HG03442 (cell line): Measurements from ENCODE around the gene CRHR1.

Experiments
- ATAC-seq: cut with Tn5 transposase; IDR thresholded peaks from one replicate; pipeline ENCODE4 v1.9.1; 2021; ENCODE audit warnings: mild to moderate bottlenecking, moderate library complexity; ENCODE audit not compliant: unreplicated experiment

The CRHR1 gene

DNA sequence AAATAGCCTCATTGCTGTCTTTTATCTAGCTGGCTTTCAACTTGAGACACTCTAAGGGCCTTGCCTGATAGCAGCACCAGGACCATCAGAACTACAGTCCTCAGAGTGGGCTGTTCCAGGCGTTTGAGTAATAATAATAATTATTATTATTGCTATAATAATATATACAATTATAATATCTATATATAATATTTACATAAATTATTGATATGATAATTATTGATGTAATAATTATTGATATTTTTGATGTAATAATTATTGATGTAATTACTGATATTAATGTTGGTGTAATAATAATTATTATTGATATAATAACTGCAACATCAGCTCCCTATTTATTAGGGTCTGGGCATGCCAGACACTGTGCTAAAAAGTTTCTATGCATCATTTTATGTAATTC lies 25.6 kb upstream of the CRHR1 start:
- ATAC-seq: no peak

DNA sequence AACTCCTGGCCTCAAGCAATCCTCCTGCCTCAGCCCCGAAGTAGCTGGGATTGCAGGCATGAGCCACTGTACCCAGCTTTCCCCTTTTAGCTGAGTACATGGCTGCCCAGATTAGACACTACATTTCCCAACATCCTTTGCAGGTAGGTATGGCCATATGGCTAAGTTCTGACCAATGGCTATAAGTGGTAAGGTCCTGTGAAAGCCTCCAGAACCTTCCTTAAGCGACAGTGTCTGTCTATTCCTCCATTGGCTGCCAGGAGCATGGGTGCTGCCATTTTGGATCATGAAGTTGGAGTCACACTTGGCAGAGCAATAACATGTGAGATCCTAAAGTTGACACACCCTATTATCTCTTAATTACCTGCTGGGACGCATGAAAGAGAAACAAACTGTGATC lies 24.4 kb upstream of the CRHR1 start:
- ATAC-seq: no peak

DNA sequence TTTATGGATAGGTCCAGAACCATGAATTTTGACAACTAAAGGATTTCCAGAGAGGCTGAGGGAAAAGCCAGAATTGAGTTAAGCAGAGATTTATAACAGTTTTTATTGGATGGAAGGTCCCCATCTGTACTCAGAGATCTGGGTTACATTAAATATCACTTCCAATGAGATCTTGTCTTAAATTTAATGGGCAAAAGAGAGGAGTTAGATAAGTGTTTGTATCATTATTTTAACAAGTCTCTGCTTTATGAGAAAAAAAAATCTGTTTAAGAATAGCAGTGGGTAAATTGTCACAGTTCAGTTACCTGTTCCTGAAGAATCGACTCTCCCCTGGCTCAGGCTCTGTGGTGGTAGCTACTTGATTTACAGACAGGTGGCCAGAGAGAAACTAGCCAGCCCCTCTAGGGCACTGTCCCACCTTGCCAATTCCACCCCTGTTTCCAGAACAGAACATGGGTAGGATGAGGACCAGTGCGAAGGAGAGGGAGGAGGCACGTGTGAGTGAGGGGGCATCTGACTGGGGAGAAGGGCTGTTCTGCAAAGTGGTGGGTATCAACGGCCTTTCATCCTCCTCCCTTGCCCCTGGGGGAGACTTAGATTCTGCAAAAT lies 22.1 kb upstream of the CRHR1 start:
- no peak for ATAC-seq

DNA sequence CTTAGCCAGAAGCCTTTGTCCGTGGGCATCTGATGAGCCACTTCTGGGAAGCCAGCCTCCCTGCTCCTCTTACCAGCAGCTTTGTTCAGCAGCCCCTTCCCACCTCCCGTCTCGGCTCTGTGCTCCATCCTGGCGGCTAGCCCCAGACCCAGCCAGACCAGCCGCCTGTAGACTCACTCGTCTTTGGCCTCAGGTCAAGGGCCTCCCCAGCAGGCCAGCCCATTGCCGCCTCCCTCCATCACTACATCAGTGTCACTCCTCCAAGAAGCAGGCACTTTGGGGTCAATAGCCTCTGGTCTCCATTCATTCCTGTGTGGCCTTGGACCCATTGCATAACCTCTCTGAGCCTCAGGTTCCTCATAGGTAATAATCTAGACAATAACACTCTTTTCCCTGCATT lies 20.9 kb upstream of the CRHR1 start:
- no peak for ATAC-seq

DNA sequence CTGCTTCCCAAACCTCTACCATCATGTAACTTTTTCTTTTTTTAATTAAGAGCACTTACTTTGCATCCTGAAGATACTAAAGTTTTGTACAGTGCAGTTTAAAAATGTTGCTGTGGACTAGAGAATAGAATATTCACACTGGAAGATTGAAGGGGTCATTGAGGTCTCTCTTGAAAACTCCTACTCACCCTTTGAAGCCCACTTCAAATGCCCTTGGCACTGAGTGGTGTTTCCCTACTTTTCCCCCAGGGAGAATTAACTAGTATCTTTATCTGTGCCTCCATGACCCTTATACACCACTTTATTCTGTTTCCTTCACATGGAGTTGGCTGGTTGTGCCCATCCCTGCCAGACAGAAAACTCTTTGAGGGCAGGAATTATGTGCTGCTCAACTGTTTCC lies 19.6 kb upstream of the CRHR1 start:
- no peak for ATAC-seq

DNA sequence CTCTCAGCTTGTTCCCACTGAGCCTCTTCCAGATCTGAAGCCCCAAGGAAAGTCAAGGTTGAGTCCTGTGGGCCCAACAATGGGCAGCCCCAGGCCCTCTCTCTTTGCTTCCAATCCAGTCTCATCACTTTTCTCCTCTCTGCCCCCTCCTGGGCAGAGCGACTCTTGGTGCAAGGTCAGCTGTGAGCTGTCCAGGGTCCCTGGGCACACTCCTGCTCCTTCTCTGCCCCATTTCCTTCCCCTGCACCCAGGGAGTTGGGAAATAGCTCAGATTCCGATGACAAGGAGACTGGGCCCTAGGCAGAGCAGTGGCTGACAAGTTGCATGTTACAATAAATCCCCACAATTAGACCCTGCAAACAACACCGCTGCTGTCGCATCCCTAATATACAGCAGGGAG lies 16.1 kb upstream of the CRHR1 start:
- no peak for ATAC-seq

DNA sequence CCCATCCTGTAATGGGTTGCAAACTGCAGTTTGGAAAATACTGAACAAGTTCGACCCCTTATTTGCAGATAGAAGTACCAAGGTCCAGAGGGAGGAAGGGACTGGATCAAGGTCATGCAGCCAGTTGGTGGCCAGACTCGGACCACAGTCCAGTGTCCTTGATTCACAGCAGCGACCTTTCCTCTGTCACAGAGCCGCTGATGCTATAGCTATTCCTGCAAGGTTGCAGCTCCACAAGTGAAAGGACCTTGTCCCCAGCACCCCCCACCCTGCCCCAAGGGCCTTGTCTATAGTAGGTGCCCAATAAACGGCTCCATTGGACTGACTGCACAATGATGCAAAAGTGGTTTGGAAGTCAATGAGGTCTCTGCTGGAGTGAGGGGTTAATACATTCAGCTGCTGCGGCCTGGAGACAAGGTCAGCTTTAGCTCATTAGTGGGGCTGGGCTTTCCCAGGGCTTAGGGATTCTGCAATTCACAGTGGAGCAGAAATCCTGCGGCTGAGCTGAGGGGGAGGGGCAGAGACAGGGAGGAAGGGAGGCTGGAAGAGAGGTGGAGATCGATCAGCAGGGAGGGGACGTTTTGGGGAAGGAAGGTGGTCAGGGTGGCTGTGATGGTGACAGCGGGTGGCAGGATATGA lies 13.4 kb upstream of the CRHR1 start:
- ATAC-seq: no peak

DNA sequence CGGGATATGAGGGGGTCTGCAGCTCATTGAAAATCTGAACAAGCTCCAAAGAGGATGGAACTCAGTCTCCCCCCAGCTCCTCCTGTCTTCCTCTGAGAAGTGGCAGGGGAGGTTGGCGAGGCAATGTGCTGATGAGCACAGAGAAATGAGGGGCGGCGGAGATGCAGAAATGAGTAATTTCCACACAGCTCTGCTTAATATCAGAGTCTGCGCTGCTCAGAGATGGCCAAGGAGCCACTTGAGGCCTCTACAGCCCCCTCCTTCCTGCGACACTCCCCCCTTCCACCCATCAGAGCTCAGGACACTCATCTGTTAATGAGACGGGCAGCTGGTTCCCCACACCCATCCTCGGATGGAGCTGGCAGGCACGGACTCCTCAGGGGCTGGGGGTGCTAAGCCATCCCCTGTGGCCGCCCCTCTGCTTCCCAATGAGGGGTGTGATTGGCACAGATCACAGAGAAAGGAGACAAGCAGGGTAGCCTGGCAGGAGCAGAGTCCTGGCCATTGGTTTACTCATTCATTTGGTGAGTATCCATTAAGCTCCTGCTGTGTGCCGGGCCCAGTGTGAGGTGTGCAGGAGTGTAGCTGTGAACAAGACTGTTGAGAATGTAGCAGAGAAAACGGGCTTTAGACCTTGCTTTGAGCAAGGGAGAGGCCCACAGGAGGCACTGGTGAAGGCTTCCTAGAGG lies 12.7 kb upstream of the CRHR1 start:
- no peak for ATAC-seq

DNA sequence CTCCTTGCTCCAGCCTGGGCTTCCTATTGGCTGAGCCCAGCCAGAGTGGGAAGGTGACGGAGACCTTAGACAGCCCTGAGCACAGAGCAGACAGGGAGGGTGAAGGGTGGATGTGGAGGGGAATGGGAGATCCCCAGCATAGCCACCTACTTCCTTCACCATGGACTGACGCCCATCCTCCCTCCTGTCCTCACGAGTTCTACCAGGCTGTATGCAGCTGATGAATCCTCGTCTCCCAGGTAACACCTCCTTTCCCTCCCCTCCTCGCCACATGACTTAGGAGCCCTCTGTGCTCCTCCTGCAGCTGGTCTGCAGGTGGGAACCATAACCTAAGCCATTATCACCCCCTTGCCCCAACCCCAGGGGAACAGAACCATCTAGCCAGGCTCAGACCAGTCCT lies 9.0 kb upstream of the CRHR1 start:
- no peak for ATAC-seq

DNA sequence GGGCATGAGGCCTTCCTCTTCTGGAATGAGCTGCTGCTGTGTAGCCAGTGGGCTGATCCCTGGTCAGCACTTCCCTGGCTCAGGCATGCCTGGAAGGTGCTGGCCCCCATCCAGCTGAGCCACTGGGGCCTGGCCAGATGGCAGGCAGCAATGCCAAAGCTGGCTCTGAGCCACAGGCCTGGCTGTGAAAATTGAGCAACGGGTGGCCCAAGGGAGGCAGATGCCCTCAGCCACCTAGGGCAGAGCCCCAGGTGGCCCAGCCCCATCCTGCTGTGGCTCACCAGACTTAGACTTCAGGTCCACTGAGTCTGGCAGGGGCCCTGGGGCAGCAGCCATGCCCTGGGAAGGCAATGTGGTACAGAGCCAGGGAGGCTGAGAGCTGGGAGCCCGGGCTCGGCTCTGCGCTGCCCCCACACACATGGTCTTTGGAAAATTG lies 8.5 kb upstream of the CRHR1 start:
- no peak for ATAC-seq

DNA sequence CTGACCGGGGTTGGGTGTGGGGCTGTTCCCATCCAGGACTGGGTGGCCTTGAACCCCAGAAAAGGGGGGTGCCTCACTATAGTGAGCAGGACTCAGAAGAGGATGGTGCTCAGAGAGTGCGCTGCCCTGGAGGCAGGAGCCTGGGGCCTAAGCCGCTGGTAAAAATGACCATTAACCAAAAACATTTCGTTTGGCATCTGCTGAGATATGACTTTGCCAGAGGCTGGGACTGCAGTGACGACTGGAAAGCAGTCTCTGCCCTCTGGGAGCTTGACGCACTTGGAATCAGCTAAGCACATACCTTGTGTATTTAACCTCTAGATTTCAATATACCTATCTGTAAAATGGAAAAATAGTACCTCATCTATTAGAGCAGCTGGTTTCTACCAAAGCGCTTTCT lies 7.2 kb upstream of the CRHR1 start:
- ATAC-seq: no peak

DNA sequence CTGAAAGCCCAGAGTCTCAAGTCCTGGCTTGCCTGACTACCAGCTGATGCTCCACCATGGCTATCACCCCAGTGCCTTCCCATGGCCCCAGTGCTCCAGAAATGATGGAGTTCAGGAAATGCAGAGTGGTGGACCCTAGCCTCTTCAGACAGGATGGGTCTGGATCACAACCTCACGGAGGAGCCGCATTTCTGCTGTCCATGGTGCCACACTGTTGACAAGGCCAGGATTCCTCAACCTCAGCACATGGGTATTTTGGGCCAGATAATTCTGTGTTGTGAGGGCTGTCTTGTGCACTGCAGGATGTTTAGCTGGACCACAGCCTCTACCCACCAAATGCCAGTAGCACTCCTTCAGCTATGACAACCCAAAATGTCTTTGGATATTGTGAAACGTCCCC lies 6.7 kb upstream of the CRHR1 start:
- ATAC-seq: no peak

DNA sequence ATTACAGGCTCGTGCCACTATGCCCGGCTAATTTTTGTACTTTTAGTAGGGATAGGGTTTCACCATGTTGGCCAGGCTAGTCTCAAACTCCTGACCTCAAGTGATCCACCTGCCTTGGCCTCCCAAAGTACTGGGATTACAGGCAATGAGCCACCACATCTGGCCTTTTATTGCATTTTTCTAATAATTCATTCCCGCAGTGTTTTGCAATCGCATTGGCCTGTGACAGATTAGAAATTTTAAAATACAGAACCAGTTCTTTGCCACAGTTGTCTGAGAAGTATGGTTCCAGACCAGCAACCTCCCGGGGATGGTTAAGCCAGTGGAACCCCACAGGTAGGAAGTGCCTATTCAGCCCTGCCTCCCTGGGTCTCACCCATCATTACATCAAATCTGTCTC lies 3.2 kb upstream of the CRHR1 start:
- no peak for ATAC-seq

DNA sequence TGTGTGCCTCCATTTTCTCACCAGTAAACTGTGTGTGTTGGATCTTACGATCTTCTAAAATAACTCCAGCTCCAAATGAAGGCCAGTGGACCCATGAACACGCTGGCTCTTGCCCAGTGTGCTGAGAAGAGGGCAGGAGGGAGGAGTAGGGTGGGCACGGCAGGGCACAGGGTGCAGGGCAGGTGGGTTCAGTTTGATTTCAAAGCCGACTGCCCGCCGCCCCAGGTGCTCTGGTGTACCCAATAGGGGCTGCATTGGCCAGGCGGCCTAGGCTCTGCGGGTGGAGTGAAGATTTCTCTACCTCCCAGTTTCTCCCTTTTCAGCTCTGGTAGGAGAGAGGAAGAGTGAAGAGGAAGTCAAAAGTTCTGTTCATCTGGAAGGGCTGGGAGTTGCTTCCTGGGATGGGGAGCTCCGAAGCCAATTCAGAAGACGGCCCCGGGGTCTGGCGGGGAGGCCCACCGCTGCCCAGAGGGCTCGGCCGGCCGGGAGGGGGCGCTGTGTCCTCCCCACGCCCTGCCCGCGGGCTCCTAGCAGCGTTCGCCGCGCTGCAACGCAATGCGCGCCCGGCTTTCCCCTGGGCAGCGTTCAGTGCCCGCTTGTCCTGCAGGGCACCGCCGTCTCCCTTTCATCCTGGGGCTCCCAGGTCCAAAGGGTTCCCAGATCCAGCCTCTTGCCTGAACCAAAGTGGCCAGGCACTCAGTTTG lies 1.1 kb upstream of the CRHR1 start:
- no peak for ATAC-seq

DNA sequence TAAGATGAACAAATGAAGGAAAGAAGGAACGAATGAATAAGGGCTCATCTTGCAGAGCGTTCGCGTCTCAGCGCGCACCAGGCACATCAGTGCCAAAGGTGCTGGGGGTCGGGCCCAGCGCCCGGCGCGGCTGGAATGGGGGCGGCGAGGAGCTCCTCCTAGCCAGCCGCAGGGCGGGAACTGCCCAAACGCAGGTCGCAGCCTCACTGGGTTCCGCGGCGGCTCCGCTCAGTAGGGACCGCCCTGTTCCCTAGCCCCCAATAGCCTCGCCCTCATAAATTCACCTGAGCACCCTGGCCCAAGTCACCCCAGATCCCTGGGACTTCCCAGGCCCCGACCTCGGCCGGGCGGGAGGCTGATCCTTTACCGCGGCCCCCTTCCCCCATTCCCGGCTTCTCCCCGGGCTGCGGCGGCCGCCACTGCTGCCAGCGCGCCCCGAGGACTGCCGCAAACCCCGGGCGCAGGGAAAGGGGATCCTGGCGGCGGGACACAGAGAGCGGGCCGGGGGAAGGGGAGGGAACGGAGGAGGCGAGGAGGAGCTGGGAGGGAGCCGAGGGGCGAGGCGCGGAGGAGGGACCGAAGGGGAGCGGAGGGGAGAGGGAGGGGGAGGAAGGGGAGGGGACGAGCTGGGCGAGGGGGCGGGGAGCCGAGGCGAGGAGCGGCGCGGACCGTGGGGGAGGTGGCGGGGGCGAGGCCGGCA lies 377 bp upstream of the CRHR1 start:
- no peak for ATAC-seq

DNA sequence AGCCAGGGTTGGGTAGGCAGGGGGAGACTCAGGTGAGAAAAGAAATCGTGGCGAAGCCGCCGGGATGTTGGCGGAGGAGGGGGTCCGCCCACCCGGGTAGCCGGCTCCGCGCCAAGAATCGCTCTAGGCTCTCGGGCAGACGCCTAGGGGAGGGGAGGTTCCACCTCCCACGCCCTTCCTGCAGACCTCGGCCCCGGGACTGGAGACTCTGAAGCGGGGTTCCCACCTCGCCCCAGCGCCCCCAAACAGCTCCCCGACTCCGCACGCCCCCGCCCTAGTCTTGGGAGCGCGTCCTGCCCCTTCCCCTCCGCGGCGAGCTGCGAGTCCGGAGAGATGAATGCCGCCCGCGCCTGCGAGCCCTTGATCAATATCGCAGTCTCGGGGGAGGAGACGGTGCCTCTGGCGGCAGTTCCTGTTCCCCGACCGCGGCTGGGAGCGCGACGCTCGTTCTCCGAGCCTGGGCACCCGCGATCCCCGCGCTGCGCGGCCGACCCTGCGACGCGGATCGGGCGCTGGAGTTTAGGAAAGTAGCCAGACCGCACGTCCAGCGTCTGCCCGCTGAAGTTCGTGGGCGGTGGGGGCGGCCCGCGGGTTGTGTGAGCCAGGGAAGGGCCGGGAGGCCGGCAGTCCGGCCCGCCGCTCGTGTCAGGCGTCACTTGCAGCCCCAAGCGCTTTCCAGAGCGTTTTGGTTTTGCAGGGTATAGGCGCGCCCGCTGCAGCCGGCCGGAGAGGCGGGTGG lies 790 bp downstream of the CRHR1 start:
- ATAC-seq: no peak

DNA sequence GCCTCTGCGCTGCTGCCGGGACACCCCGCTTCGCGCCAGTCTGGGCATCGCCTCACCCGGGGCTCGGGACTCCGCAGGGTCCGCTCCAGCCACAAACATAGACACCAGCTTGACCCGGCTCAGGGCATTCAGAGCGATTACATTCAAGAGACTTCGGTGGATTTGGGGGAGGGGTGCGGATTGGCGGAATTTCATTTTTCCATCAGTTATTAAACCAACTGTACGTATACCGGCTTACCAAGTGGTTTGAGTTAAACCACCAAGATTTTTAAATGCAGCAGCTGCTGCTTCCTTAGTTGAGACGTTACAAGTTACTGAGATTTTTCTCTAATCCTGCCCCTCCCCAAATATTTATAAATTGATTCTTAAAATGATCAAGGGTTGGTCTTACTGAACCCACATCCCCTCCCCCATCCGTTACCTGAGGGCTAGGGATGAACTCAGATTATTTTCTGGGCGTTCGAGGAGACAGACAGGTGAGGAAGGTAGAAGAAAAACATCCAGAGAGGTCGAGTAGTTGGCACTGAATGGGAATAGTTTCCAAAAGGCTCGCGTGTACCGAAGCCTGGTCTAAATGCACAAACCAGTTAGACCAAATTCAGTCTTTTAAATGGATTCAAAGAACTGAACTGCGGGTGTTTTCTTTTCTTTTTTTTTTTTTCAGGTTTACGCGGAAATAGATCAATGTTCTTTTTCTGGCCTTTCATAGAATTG lies 1.5 kb downstream of the CRHR1 start:
- ATAC-seq: no peak

DNA sequence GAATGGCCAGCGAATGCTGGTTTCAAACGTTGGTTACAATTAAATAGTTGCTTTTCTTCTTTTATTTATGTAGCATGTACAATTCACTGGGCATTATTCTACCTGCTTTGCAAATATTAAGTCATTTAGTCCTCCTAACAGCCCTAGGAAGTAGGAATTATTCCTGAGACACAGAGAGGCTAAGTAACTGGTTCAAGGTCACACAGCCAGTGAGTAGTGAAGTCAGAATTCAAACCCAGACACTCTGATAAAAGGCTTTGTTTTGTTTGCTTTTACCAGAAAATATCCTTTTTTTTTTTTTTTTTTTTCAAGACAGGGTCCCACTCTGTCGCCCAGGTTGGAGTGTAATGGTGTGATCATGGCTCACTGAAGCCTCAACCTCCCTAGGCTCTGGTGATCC lies 2.2 kb downstream of the CRHR1 start:
- ATAC-seq: no peak

DNA sequence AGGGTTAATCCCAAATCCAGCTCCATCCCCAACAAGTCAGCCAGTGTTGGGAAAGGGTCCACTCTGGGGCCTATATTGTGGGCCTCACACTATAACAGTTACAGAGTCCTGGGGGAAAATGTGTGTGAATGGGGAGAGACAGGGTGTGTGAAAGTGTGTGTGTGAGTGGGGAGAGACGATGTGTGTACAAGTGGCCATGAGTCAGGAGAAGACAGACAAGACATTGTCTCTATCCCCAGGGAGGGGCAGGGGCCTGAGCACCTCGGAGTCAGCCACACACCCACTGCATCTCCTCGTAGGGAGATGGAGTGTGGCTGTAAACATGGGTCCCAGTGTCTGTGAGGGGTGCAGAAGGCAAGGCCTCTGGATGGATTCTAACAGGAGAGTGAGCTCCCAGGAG lies 2.9 kb downstream of the CRHR1 start:
- ATAC-seq: no peak

DNA sequence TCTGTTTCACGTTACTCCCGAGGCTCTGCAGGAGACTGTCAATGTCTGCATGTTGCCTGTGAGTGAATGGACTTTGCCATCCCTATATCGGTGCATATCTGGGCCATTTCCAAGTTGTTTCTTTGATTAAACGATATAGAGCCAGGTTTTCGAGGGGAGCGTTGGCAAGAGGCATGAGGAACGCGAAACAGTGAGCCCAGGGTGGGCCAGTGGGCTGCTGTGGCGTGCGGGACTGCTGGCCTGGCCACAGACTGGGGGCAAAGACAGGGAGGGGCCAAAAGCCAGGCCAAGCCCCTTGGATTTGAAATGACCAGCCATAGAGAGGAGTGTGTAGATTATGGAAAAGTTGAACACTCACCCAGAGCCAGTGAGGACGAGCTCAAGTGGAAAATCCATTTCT lies 3.5 kb downstream of the CRHR1 start:
- ATAC-seq: no peak
